HepG2 (cell line): ENCODE data around the gene KBTBD13. TPM values are rescaled to one million over a fixed set of nuclear protein-coding genes. Genes with fewer than 3 reads are reported as not detected.
A peak's percentile ranks its signal among the peaks of the same experiment; 100 is the strongest.

Source experiments
- HNF4G ChIP-seq, 2 experiments: sonication (generic) in 1 of 2; formaldehyde crosslinking in 1 of 2; IDR thresholded peaks; 2 replicates each; pipeline versions ENCODE4 v1.4.0 to v1.6.1; 2011 to 2020; ENCODE audit warnings: borderline replicate concordance in 2 of 2, low read depth in 2 of 2, mild to moderate bottlenecking in 2 of 2, low read length in 1 of 2, missing genetic modification reagents in 1 of 2, moderate library complexity in 1 of 2
- MAZ ChIP-seq, 2 experiments: sonication (generic) in 1 of 2; formaldehyde crosslinking in 1 of 2; IDR thresholded peaks; 2 replicates each; pipeline versions ENCODE4 v1.5.0 to v1.6.1; 2012 to 2020; ENCODE audit warnings: low read depth in 2 of 2, mild to moderate bottlenecking in 2 of 2, borderline replicate concordance in 1 of 2, improper control_type of control experiment in 1 of 2, low read length in 1 of 2, missing genetic modification reagents in 1 of 2, moderate library complexity in 1 of 2
- REL ChIP-seq: sonication (generic); formaldehyde crosslinking; conservative IDR thresholded peaks from 2 replicates; pipeline ENCODE4 v1.8.0; 2022; ENCODE audit warnings: mild to moderate bottlenecking, missing genetic modification reagents, moderate library complexity
- SUZ12 ChIP-seq: fragments of 150-350 bp; IDR thresholded peaks from 2 replicates; pipeline ENCODE4 v1.6.1; 2014; ENCODE audit warnings: low read depth, low read length
- ZBTB42 ChIP-seq: sonication (generic); formaldehyde crosslinking; IDR thresholded peaks from 2 replicates; pipeline ENCODE4 v1.5.0; 2020; ENCODE audit warnings: mild to moderate bottlenecking, missing genetic modification reagents
- ZFP82 ChIP-seq: sonication (generic); formaldehyde crosslinking; IDR thresholded peaks from 2 replicates; pipeline ENCODE4 v1.5.1; 2020; ENCODE audit warnings: mild to moderate bottlenecking, missing genetic modification reagents, borderline replicate concordance
- ZIK1 ChIP-seq: sonication (generic); formaldehyde crosslinking; IDR thresholded peaks from 2 replicates; pipeline ENCODE4 v1.5.0; 2020; ENCODE audit warnings: mild to moderate bottlenecking, low read depth, missing genetic modification reagents, borderline replicate concordance
- ZNF138 ChIP-seq: sonication (generic); formaldehyde crosslinking; IDR thresholded peaks from 2 replicates; pipeline ENCODE4 v1.5.0; 2020; ENCODE audit warnings: mild to moderate bottlenecking, low read depth, missing genetic modification reagents
- ZNF33B ChIP-seq: sonication (generic); formaldehyde crosslinking; IDR thresholded peaks from 2 replicates; pipeline ENCODE4 v1.5.1; 2020; ENCODE audit warnings: mild to moderate bottlenecking, missing genetic modification reagents
- ZNF432 ChIP-seq: sonication (generic); formaldehyde crosslinking; IDR thresholded peaks from 2 replicates; pipeline ENCODE4 v1.5.0; 2020; ENCODE audit warnings: missing genetic modification reagents, mild to moderate bottlenecking, borderline replicate concordance
- ZNF614 ChIP-seq: IDR thresholded peaks from 2 replicates; pipeline ENCODE4 v1.6.1; 2018; ENCODE audit warnings: missing biosample characterization, missing genetic modification reagents, inconsistent platforms, borderline replicate concordance
- ZNF720 ChIP-seq: sonication (generic); formaldehyde crosslinking; IDR thresholded peaks from 2 replicates; pipeline ENCODE4 v1.4.0; 2020; ENCODE audit warnings: missing genetic modification reagents
- polyA plus RNA-seq, 8 experiments: library from polyadenylated mRNA; depleted of rRNA in 3 of 8; stranded (reverse) in 7 of 8; unstranded in 1 of 8; fragments of >200 nt; fragmentation: Illumina TruSeq in 4 of 8; extraction: Trizol in 4 of 8; gene quantifications; 2 replicates each; pipeline versions ENCODE4 v1.2.1 to v1.2.3, GENCODE V29; 2011 to 2016; ENCODE audit warnings: low read depth in 4 of 8, missing spikeins in 1 of 8, mixed read lengths in 1 of 8; ENCODE audit not compliant: insufficient read depth in 1 of 8
- total RNA-seq, 5 experiments: library from RNA; depleted of rRNA; stranded (reverse); fragments of >200 nt; fragmentation: Illumina TruSeq; extraction: Trizol; gene quantifications; 2 replicates each; pipeline ENCODE4 v1.2.3, GENCODE V29; 2016; ENCODE audit warnings: low read depth in 1 of 5
- TF ChIP-seq, protein P1 (sequence below): sonication (generic); formaldehyde crosslinking; IDR thresholded peaks from 2 replicates; pipeline ENCODE4 v1.4.0; 2020; ENCODE audit warnings: missing genetic modification reagents
- TF ChIP-seq, protein P2 (sequence below): sonication (generic); formaldehyde crosslinking; IDR thresholded peaks from 2 replicates; pipeline ENCODE4; 2020; ENCODE audit warnings: missing genetic modification reagents, mild to moderate bottlenecking, borderline replicate concordance
- TF ChIP-seq, protein P3 (sequence below): sonication (generic); formaldehyde crosslinking; IDR thresholded peaks from 2 replicates; pipeline ENCODE4 v1.4.0; 2020; ENCODE audit warnings: missing genetic modification reagents, borderline replicate concordance

The KBTBD13 gene
- total and polyA plus RNA-seq, 2 of the 13 experiments (the other 11 are each of a cell fraction or from before 2014, with no cell fraction given), result not detected

DNA sequence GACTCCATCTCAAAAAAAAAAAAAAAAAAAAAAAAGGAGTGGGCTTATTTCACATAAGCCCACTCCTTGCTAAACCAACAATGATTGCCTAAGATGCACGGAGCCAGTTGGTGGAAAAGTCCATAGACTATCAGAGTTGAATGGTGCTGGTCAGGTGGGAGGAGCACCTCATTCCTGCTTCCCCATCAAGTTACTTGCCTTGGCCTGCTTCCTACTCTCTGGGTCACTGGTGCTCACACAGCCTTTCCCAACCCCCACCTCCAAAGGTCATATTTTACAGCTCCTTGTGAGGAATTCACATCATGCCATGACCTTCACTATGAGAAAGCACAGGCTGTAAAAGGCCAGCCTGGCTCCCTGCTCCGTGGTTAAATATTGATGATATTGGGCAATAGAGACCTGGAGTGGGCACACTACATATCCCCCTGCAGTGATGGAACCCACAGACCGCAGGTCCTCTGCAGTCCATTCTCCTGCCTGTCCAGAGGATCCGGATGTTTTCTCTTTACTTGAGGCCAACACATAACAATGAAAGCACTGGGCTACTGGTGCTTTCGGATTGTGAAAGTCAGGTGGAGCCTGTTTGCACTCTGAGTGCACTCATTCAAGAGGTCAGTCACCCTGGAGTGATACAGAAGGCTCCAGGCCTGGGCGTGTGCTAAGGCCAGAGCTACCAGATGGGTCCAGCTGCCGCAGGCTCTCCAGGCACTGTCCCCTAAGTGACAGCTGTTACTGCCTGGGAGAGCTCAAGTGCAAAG is 31.6 kb upstream of the KBTBD13 start, which contains the start of gene SLC51B (continued):
- TF ChIP-seq REL, result no peak
- no peak for TF ChIP-seq ZNF432 (CRISPR knock-in tag)
- TF ChIP-seq ZFP82, result no peak
- no peak for TF ChIP-seq MAZ (IDR thresholded peaks at IDR 0.05; ENCODE audit: borderline replicate concordance, low read depth, low read length)
- TF ChIP-seq MAZ (CRISPR knock-in tag; IDR thresholded peaks at IDR 0.05; ENCODE audit: low read depth), result peak; percentile 37; the same call in 1 of the 2 replicates
- TF ChIP-seq ZNF138 (CRISPR knock-in tag), result no peak
- TF ChIP-seq, protein P1, sequence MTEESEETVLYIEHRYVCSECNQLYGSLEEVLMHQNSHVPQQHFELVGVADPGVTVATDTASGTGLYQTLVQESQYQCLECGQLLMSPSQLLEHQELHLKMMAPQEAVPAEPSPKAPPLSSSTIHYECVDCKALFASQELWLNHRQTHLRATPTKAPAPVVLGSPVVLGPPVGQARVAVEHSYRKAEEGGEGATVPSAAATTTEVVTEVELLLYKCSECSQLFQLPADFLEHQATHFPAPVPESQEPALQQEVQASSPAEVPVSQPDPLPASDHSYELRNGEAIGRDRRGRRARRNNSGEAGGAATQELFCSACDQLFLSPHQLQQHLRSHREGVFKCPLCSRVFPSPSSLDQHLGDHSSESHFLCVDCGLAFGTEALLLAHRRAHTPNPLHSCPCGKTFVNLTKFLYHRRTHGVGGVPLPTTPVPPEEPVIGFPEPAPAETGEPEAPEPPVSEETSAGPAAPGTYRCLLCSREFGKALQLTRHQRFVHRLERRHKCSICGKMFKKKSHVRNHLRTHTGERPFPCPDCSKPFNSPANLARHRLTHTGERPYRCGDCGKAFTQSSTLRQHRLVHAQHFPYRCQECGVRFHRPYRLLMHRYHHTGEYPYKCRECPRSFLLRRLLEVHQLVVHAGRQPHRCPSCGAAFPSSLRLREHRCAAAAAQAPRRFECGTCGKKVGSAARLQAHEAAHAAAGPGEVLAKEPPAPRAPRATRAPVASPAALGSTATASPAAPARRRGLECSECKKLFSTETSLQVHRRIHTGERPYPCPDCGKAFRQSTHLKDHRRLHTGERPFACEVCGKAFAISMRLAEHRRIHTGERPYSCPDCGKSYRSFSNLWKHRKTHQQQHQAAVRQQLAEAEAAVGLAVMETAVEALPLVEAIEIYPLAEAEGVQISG (CRISPR knock-in tag), result peak; percentile 47
- peak; percentile 85; the same call in 1 of the 2 replicates for TF ChIP-seq ZNF33B (CRISPR knock-in tag)
- TF ChIP-seq HNF4G (IDR thresholded peaks at IDR 0.05; ENCODE audit: borderline replicate concordance, low read depth, low read length), result peak; percentile 40; the same call in 1 of the 2 replicates
- no peak; the same call in 1 of the 2 replicates for TF ChIP-seq HNF4G (CRISPR knock-in tag; IDR thresholded peaks at IDR 0.05; ENCODE audit: borderline replicate concordance, low read depth)
- TF ChIP-seq ZNF720 (CRISPR knock-in tag), result no peak
- TF ChIP-seq SUZ12, result no peak
- no peak for TF ChIP-seq ZIK1 (CRISPR knock-in tag)
- no peak; the same call in 1 of the 2 replicates for TF ChIP-seq ZBTB42 (CRISPR knock-in tag)
- TF ChIP-seq ZNF614, result peak; percentile 81
- TF ChIP-seq, protein P2, sequence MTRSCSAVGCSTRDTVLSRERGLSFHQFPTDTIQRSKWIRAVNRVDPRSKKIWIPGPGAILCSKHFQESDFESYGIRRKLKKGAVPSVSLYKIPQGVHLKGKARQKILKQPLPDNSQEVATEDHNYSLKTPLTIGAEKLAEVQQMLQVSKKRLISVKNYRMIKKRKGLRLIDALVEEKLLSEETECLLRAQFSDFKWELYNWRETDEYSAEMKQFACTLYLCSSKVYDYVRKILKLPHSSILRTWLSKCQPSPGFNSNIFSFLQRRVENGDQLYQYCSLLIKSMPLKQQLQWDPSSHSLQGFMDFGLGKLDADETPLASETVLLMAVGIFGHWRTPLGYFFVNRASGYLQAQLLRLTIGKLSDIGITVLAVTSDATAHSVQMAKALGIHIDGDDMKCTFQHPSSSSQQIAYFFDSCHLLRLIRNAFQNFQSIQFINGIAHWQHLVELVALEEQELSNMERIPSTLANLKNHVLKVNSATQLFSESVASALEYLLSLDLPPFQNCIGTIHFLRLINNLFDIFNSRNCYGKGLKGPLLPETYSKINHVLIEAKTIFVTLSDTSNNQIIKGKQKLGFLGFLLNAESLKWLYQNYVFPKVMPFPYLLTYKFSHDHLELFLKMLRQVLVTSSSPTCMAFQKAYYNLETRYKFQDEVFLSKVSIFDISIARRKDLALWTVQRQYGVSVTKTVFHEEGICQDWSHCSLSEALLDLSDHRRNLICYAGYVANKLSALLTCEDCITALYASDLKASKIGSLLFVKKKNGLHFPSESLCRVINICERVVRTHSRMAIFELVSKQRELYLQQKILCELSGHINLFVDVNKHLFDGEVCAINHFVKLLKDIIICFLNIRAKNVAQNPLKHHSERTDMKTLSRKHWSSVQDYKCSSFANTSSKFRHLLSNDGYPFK (CRISPR knock-in tag), result no peak
- TF ChIP-seq, protein P3, sequence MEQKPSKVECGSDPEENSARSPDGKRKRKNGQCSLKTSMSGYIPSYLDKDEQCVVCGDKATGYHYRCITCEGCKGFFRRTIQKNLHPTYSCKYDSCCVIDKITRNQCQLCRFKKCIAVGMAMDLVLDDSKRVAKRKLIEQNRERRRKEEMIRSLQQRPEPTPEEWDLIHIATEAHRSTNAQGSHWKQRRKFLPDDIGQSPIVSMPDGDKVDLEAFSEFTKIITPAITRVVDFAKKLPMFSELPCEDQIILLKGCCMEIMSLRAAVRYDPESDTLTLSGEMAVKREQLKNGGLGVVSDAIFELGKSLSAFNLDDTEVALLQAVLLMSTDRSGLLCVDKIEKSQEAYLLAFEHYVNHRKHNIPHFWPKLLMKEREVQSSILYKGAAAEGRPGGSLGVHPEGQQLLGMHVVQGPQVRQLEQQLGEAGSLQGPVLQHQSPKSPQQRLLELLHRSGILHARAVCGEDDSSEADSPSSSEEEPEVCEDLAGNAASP (CRISPR knock-in tag), result peak; percentile 93
